ENCODE measurements around the gene ZSWIM5.
"Not testable (repeated sequence)": the region's sequence is repeated elsewhere in the genome, so short reads cannot be mapped to it uniquely, and the experiment has no call there.

ZSWIM5 gene

GRCh38 chr1:45200435-45200834 lies 6.0 kb downstream of the ZSWIM5 start:
- no peak for DNase-seq (ENCODE audit: low spot score)

GRCh38 chr1:45198185-45198584 lies 8.2 kb downstream of the ZSWIM5 start:
- DNase-seq (ENCODE audit: low spot score), result no peak
- no peak for TF ChIP-seq CTCF (IDR thresholded peaks at IDR 0.05; ENCODE audit: extremely low read depth, missing control alignments)

More at GRCh38 chr1:45200435-45200834, 6.0 kb downstream of the ZSWIM5 start:
- TF ChIP-seq CTCF (IDR thresholded peaks at IDR 0.05; ENCODE audit: extremely low read depth, missing control alignments), result no peak

GRCh38 chr1:45196863-45197262 lies 9.5 kb downstream of the ZSWIM5 start:
- no peak for DNase-seq (ENCODE audit: low spot score)

GRCh38 chr1:45191418-45191783 lies 15.0 kb downstream of the ZSWIM5 start:
- no peak for DNase-seq (ENCODE audit: low spot score)
- no peak for TF ChIP-seq CTCF (IDR thresholded peaks at IDR 0.05; ENCODE audit: extremely low read depth, missing control alignments)

More at GRCh38 chr1:45196863-45197262, 9.5 kb downstream of the ZSWIM5 start:
- TF ChIP-seq CTCF (IDR thresholded peaks at IDR 0.05; ENCODE audit: extremely low read depth, missing control alignments), result no peak

- TF ChIP-seq CTCF (IDR thresholded peaks at IDR 0.05; ENCODE audit: extremely low read depth, missing control alignments), result no peak
- no peak for DNase-seq (ENCODE audit: low spot score)
Measured at GRCh38 chr1:45187725-45188124, 18.7 kb downstream of the ZSWIM5 start.

- DNase-seq (ENCODE audit: low spot score), result not testable (repeated sequence)
Measured at GRCh38 chr1:45179918-45180519, 26.4 kb downstream of the ZSWIM5 start.

- TF ChIP-seq CTCF (IDR thresholded peaks at IDR 0.05; ENCODE audit: extremely low read depth, missing control alignments), result no peak
- DNase-seq (ENCODE audit: low spot score), result no peak
Measured at GRCh38 chr1:45177452-45177851, 29.0 kb downstream of the ZSWIM5 start.

- no peak for DNase-seq (ENCODE audit: low spot score)
- no peak for TF ChIP-seq CTCF (IDR thresholded peaks at IDR 0.05; ENCODE audit: extremely low read depth, missing control alignments)
Measured at GRCh38 chr1:45172764-45173163, 33.6 kb downstream of the ZSWIM5 start.

Data from GM20000 (cell line).